Measurements from ENCODE around the gene KIFC3. TPM values are rescaled to one million over a fixed set of nuclear protein-coding genes. Genes with fewer than 3 reads are reported as not detected.

The KIFC3 gene
- total RNA-seq, 1 donor from 2014 or later, result 96.9 TPM

- H3K4me1 Mint-ChIP-seq (ENCODE audit: low read depth, unreplicated experiment), result peaks cover 39% of the 10 kb centered on the region
Measured at GRCh38 chr16:57804111-57804837, 2.0 kb upstream of the KIFC3 start.

GRCh38 chr16:57803134-57803990 lies 1.1 kb upstream of the KIFC3 start:
- peak overlapping the region; percentile 97 for H3K27ac Mint-ChIP-seq (ENCODE audit: unreplicated experiment)
- no peaks in the 10 kb centered on the region for H3K36me3 Mint-ChIP-seq (ENCODE audit: low read depth, unreplicated experiment)
- Histone ChIP-seq H4K20me1 (ENCODE audit: insufficient read depth, low read length) (peaks cover 29% of the 10 kb centered on the region), H3K27me3 (ENCODE audit: insufficient read depth, low read length) (no peaks in the 10 kb centered on the region), H3K9me3 (ENCODE audit: insufficient read depth, low read depth, low read length) (no peaks in the 10 kb centered on the region), H3K27ac (ENCODE audit: low read depth, low read length) (peak overlapping the region; percentile 60), H3K4me2 (ENCODE audit: low read length) (peak overlapping the region; percentile 95), H3K9ac (ENCODE audit: low read length) (peak overlapping the region; percentile 96), H3K36me3 (ENCODE audit: insufficient read depth, low read length) (no peaks in the 10 kb centered on the region), H2AFZ (ENCODE audit: low read depth, low read length) (peak overlapping the region; percentile 80), H3K4me3 (ENCODE audit: insufficient read depth, low read depth, low read length) (no peak overlapping the region), H3K79me2 (ENCODE audit: insufficient read depth, low read length) (peaks cover 37% of the 10 kb centered on the region), H3K4me1 (ENCODE audit: insufficient read depth, low read length) (peaks cover 41% of the 10 kb centered on the region)
- DNase-seq (ENCODE audit: low read depth) (no peak), FAIRE-seq (no peak)
- H3K9me3 Mint-ChIP-seq (ENCODE audit: unreplicated experiment), result no peaks in the 10 kb centered on the region
- H3K4me1 Mint-ChIP-seq (ENCODE audit: low read depth, unreplicated experiment), result peaks cover 44% of the 10 kb centered on the region
- H3K27me3 Mint-ChIP-seq (ENCODE audit: low read depth, unreplicated experiment), result no peaks in the 10 kb centered on the region
- TF ChIP-seq EZH2 (IDR thresholded peaks at IDR 0.05; ENCODE audit: insufficient read depth, low read length) (no peak), CTCF (IDR thresholded peaks at IDR 0.05; ENCODE audit: insufficient read depth, low read depth, low read length) (no peak)
- peak overlapping the region; percentile 94 for H3K4me3 Mint-ChIP-seq (ENCODE audit: unreplicated experiment)

More at GRCh38 chr16:57804111-57804837, 2.0 kb upstream of the KIFC3 start:
- Mint-ChIP-seq H3K27ac (ENCODE audit: unreplicated experiment) (no peak overlapping the region), H3K9me3 (ENCODE audit: unreplicated experiment) (no peaks in the 10 kb centered on the region), H3K27me3 (ENCODE audit: low read depth, unreplicated experiment) (no peaks in the 10 kb centered on the region), H3K4me3 (ENCODE audit: unreplicated experiment) (no peak overlapping the region), H3K36me3 (ENCODE audit: low read depth, unreplicated experiment) (no peaks in the 10 kb centered on the region)
- H3K36me3 ChIP-seq (ENCODE audit: insufficient read depth, low read length), result no peaks in the 10 kb centered on the region
- DNase-seq (ENCODE audit: low read depth) (no peak), FAIRE-seq (no peak)
- H3K9me3 ChIP-seq (ENCODE audit: insufficient read depth, low read depth, low read length), result no peaks in the 10 kb centered on the region
- TF ChIP-seq CTCF (IDR thresholded peaks at IDR 0.05; ENCODE audit: insufficient read depth, low read depth, low read length) (no peak), EZH2 (IDR thresholded peaks at IDR 0.05; ENCODE audit: insufficient read depth, low read length) (no peak)
- no peak overlapping the region for H2AFZ ChIP-seq (ENCODE audit: low read depth, low read length)
- no peaks in the 10 kb centered on the region for H3K27me3 ChIP-seq (ENCODE audit: insufficient read depth, low read length)
- H3K4me3 ChIP-seq (ENCODE audit: insufficient read depth, low read depth, low read length), result no peak overlapping the region
- H3K27ac ChIP-seq (ENCODE audit: low read depth, low read length), result no peak overlapping the region
- H4K20me1 ChIP-seq (ENCODE audit: insufficient read depth, low read length), result peaks cover 20% of the 10 kb centered on the region
- peaks cover 46% of the 10 kb centered on the region for H3K4me1 ChIP-seq (ENCODE audit: insufficient read depth, low read length)
- H3K9ac ChIP-seq (ENCODE audit: low read length), result no peak overlapping the region
- H3K79me2 ChIP-seq (ENCODE audit: insufficient read depth, low read length), result peaks cover 28% of the 10 kb centered on the region
- H3K4me2 ChIP-seq (ENCODE audit: low read length), result no peak overlapping the region
